HG03342 (cell line): ENCODE measurements around the gene KRTAP12-1.

ENCODE experiments used
- ATAC-seq: cut with Tn5 transposase; IDR thresholded peaks from one replicate; pipeline ENCODE4 v1.9.1; 2021; ENCODE audit warnings: mild to moderate bottlenecking, moderate library complexity; ENCODE audit not compliant: unreplicated experiment

The KRTAP12-1 gene

GRCh38 chr21:44711327-44712202, 29.6 kb upstream of the KRTAP12-1 start, which contains the start of gene TSPEAR:
Gene TSPEAR (minus strand): TSS chr21:44711572. CDS start chr21:44711514, 58 bp downstream.
- no peak for ATAC-seq

- no peak for ATAC-seq
Measured at GRCh38 chr21:44710756-44711326, 28.9 kb upstream of the KRTAP12-1 start.

- no peak for ATAC-seq
Measured at GRCh38 chr21:44710294-44710665, 28.3 kb upstream of the KRTAP12-1 start.

- ATAC-seq, result no peak
Measured at GRCh38 chr21:44709426-44710293, 27.7 kb upstream of the KRTAP12-1 start.

GRCh38 chr21:44708866-44709425, 27.0 kb upstream of the KRTAP12-1 start:
- no peak for ATAC-seq

GRCh38 chr21:44708213-44708865, 26.4 kb upstream of the KRTAP12-1 start:
- no peak for ATAC-seq

GRCh38 chr21:44706706-44707581, 25.0 kb upstream of the KRTAP12-1 start:
- ATAC-seq, result no peak

GRCh38 chr21:44706026-44706705, 24.2 kb upstream of the KRTAP12-1 start:
- ATAC-seq, result no peak

- ATAC-seq, result no peak
Measured at GRCh38 chr21:44704636-44705001, 22.7 kb upstream of the KRTAP12-1 start.

- ATAC-seq, result no peak
Measured at GRCh38 chr21:44703731-44704635, 22.0 kb upstream of the KRTAP12-1 start.

GRCh38 chr21:44702973-44703730, 21.2 kb upstream of the KRTAP12-1 start:
- ATAC-seq, result no peak

- no peak for ATAC-seq
Measured at GRCh38 chr21:44702111-44702972, 20.4 kb upstream of the KRTAP12-1 start.

GRCh38 chr21:44701541-44701940, 19.6 kb upstream of the KRTAP12-1 start:
- no peak for ATAC-seq

GRCh38 chr21:44701023-44701400, 19.0 kb upstream of the KRTAP12-1 start:
- ATAC-seq, result no peak

- no peak for ATAC-seq
Measured at GRCh38 chr21:44700101-44701022, 18.4 kb upstream of the KRTAP12-1 start.
